Gastroesophageal sphincter (tissue), 4 donors: ENCODE data around the gene SIRT2. TPM values are rescaled to one million over a fixed set of nuclear protein-coding genes. Genes with fewer than 3 reads are reported as not detected.

ENCODE experiments used
- ATAC-seq: fragments of 150-250 bp; one replicate; pipeline ENCODE4 v1.9.1; 2016; ENCODE audit warnings: mild to moderate bottlenecking, moderate library complexity
- H3K27ac ChIP-seq, 4 donors: fragments of 200-600 bp; sonication (generic) in 3 of 4; 1 replicate in 3 of 4; 2 replicates in 1 of 4; pipeline ENCODE4 v1.5.1; 2016 to 2019
- H3K27me3 ChIP-seq: fragments of 200-600 bp; sonication (generic); one replicate; pipeline ENCODE4 v1.5.1; 2019
- H3K36me3 ChIP-seq, 2 donors: fragments of 200-600 bp; sonication (generic); one replicate each; pipeline ENCODE4 v1.5.1; 2019; ENCODE audit warnings: control low read depth in 1 of 2
- H3K4me1 ChIP-seq, 3 donors: fragments of 200-600 bp; sonication (generic); 1 replicate in 2 of 3; 2 replicates in 1 of 3; pipeline ENCODE4 v1.5.1; 2016 to 2019; ENCODE audit warnings: control low read depth in 2 of 3
- H3K4me3 ChIP-seq, 2 donors: fragments of 200-600 bp; sonication (generic); one replicate each; pipeline ENCODE4 v1.5.1; 2019; ENCODE audit warnings: mild to moderate bottlenecking in 1 of 2, moderate library complexity in 1 of 2
- H3K9me3 ChIP-seq, 3 donors: fragments of 200-600 bp; sonication (generic); one replicate each; pipeline ENCODE4 v1.5.1; 2017 to 2019; ENCODE audit warnings: control low read depth in 2 of 3
- EP300 ChIP-seq: sonication (generic); formaldehyde crosslinking; IDR thresholded peaks from one replicate; pipeline ENCODE4 v1.6.1; 2017; ENCODE audit warnings: antibody characterized with exemption, mild to moderate bottlenecking
- POLR2A ChIP-seq, 2 donors: fragments of 450-650 bp; IDR thresholded peaks; one replicate each; pipeline ENCODE4 v1.6.1; 2017; ENCODE audit warnings: antibody characterized with exemption in 2 of 2, mild to moderate bottlenecking in 2 of 2, moderate library complexity in 1 of 2
- POLR2AphosphoS5 ChIP-seq: sonication (generic); formaldehyde crosslinking; IDR thresholded peaks from one replicate; pipeline ENCODE4 v1.6.1; 2017; ENCODE audit warnings: antibody characterized with exemption
- WGBS, 2 donors: methylation state at CpG; one replicate each; pipeline ENCODE4 v1.1.5; 2018; ENCODE audit warnings: low coverage in 1 of 2; 5-methylcytosine and 5-hydroxymethylcytosine counted together
- total RNA-seq, 4 donors: library from RNA; depleted of rRNA; stranded (reverse); fragments of >200 nt; gene quantifications; one replicate each; pipeline ENCODE4 v1.1.0, GENCODE V29; 2016
- TF ChIP-seq, protein P1 (sequence below), 4 experiments: fragments of 200-600 bp in 2 of 4; fragments of 450-650 bp in 2 of 4; sonication (generic) in 1 of 4; IDR thresholded peaks; one replicate each; pipeline ENCODE4 v1.5.1; 2017 to 2019; ENCODE audit warnings: antibody characterized with exemption in 4 of 4, mild to moderate bottlenecking in 2 of 4, moderate library complexity in 2 of 4

The SIRT2 gene
- total RNA-seq, 4 donors from 2014 or later: 73.9 to 106 (median 80.5) TPM

DNA sequence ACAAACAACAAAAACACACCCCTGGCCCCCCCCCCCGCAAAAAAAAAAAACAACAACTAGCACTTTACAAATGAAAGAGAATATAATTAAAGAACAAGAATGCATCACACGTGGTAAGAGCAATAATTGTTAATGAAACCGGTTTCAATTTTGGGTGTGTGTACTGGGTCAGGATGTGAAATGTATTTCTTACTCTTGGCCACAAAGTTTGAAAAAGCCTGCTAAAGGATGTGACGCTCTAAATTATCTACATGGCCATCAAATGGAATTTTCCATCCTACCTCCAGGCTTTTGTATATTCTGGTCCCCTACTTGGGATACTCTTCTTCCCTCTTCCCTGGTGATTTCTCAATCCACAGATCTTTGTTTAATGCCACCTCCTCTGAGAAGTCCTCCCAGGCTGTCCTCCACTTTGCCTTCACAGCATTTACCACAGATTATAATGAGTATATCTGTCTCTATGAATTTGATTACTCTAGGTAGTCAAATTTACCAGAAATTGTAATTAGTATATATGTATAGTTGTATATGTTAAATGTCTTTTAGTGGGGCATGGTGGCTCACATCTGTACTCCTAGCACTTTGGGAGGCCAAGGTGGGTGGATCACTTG lies 29.1 kb upstream of the SIRT2 start:
- Histone ChIP-seq H3K36me3 (peaks cover 0 to 48% of the 10 kb centered on the region in 2 donors), H3K27me3 (no peaks in the 10 kb centered on the region), H3K27ac (no peak overlapping the region), H3K9me3 (no peaks in the 10 kb centered on the region), H3K4me1 (peaks cover 0 to 37% (median 10%) of the 10 kb centered on the region in 3 donors), H3K4me3 (no peak overlapping the region)
- ATAC-seq: no peak
- 69 to 80% methylated on average over 3 to 4 of the region's 4 CpGs for WGBS, 2 donors
- no peak for TF ChIP-seq POLR2A (IDR thresholded peaks at IDR 0.05)
- TF ChIP-seq EP300: no peak

DNA sequence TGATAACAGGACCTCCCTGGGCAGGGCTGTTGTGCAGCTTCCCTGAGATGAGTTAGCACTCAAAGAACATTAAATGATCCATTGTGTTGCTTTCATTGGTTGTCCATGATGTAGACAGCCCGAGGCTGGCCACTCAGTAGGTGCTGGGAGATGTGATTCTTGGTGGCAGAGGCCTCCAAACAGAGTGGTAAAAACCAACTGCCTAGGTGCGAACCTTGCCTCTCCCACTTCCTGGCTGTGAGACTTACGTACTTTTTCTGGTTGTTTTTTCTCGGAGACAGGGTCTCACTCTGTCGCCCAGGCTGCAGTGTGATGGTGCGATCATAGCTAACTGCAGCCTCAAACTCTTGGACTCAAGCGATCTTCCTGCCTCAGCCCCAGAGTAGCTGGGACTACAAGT lies 25.0 kb upstream of the SIRT2 start:
- no peak for TF ChIP-seq EP300
- TF ChIP-seq, protein P1, sequence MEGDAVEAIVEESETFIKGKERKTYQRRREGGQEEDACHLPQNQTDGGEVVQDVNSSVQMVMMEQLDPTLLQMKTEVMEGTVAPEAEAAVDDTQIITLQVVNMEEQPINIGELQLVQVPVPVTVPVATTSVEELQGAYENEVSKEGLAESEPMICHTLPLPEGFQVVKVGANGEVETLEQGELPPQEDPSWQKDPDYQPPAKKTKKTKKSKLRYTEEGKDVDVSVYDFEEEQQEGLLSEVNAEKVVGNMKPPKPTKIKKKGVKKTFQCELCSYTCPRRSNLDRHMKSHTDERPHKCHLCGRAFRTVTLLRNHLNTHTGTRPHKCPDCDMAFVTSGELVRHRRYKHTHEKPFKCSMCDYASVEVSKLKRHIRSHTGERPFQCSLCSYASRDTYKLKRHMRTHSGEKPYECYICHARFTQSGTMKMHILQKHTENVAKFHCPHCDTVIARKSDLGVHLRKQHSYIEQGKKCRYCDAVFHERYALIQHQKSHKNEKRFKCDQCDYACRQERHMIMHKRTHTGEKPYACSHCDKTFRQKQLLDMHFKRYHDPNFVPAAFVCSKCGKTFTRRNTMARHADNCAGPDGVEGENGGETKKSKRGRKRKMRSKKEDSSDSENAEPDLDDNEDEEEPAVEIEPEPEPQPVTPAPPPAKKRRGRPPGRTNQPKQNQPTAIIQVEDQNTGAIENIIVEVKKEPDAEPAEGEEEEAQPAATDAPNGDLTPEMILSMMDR (IDR thresholded peaks at IDR 0.05): no peak
- TF ChIP-seq POLR2AphosphoS5: no peak
- no peak for TF ChIP-seq POLR2A (IDR thresholded peaks at IDR 0.05)
- no peak for ATAC-seq
- Histone ChIP-seq H3K27ac (no peak overlapping the region), H3K9me3 (no peaks in the 10 kb centered on the region), H3K36me3 (peaks cover 0 to 52% of the 10 kb centered on the region in 2 donors), H3K4me3 (no peak overlapping the region), H3K4me1 (peaks cover 0 to 5% (median 0%) of the 10 kb centered on the region in 3 donors), H3K27me3 (no peaks in the 10 kb centered on the region)
- 87% methylated on average over 4 of the region's 7 CpGs; no CpG with 5 or more reads in 1 of the 2 donors for WGBS, 2 donors

DNA sequence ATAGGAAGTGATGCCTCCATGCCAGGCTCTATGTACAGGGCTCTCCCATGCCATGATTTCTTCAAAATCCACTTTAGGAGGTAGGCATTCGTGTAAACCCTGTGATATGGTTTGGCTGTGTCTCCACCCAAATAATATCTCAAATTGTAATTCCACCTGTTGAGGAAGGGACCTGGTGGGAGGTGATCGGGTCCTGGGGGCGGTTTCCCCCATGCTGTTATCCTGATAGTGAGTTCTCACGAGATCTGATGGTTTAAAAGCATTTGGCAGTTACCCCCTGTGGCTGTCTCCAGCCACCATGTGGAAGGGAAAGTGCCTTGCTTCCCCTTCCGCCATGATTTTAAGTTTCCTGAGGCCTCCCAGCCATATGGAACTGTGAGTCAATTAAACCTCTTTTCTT lies 23.1 kb upstream of the SIRT2 start:
- no peak overlapping the region for H3K4me3 ChIP-seq
- H3K9me3 ChIP-seq: no peaks in the 10 kb centered on the region
- no peaks in the 10 kb centered on the region for H3K27me3 ChIP-seq
- H3K27ac ChIP-seq: no peak overlapping the region
- H3K36me3 ChIP-seq: peaks cover 0 to 50% of the 10 kb centered on the region in 2 donors
- no peak for ATAC-seq
- WGBS, 2 donors: 79 to 100% methylated on average over 1 to 3 of the region's 5 CpGs
- TF ChIP-seq POLR2AphosphoS5: no peak
- TF ChIP-seq, protein P1 (IDR thresholded peaks at IDR 0.05): no peak
- no peak for TF ChIP-seq EP300
- TF ChIP-seq POLR2A (IDR thresholded peaks at IDR 0.05): no peak
- H3K4me1 ChIP-seq: no peaks in the 10 kb centered on the region

DNA sequence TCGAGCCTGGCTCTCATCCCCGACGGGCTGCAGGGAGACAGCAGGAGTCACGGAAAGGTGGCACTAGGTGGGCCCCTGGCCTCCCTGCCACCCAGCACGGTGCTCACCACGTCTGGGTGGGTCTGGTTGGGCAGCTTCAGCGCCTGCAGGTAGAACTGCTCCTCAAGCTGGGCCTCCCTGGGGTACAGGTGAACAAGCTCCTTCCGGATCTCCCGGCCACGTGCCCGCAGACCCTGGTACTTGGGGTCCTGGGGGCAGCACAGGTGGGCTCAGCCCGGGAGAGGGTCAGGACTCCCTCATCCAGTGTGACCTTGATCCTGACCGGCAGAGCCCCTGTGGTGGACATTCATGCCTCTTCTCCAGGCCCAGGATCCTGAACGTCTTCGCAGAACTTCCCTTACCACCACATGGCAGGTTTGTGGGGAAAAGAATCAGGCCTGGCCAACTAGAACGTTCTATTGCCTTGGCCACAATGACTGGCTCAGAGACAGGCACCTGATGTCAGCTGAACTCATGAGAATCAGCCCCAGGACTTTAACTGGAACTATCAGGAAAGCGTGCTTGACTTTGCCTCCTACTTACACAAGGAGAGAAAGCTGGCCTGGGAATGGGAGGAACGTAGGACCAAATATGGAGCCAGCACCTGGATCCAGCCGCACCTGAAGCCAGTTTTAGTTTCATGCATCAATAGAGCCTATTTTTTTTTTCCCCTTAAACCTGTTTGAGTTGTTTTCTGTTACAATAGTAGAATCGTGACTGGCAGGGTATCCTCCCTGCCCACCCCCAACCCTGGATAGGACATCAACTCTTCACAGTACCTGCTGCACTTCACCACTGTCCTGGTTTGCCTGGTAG lies 22.2 kb upstream of the SIRT2 start:
- H3K4me3 ChIP-seq: no peak overlapping the region
- no peaks in the 10 kb centered on the region for H3K4me1 ChIP-seq
- H3K9me3 ChIP-seq: no peaks in the 10 kb centered on the region
- 82 to 85% methylated on average over 3 to 6 of the region's 20 CpGs for WGBS, 2 donors
- peaks cover 0 to 50% of the 10 kb centered on the region in 2 donors for H3K36me3 ChIP-seq
- TF ChIP-seq EP300: no peak
- H3K27me3 ChIP-seq: no peaks in the 10 kb centered on the region
- ATAC-seq: no peak
- no peak overlapping the region for H3K27ac ChIP-seq

DNA sequence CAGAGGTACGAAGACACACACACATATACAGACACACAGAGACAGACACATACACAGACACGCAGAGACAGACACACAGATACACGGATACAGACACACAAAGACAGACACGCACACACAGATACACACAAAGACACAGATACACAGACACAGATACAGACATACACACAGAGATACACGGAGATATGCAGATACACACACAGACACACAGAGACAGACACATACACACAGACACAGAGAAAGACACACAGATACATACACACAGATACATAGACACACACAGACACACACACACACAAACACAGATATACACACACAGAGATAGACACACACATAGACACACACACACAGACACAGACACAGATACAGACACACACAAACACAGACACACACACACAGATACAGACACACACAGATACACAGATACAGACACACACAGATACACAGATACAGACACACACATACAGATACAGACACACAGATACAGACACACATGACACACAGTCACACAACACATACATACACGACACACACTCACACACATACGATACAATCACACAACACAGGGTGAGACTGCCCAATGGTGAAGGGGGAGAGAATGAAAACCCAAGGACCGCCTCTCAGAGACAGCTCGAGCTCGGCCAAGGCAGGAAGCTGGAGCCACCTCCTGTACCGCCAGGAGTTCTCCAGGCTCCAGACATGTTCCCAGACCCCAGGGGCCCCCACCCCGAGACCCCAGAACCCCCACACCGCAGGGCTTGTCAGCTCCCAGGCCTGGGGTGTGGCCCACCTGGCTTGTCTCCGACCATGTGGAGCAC lies 21.4 kb upstream of the SIRT2 start:
- TF ChIP-seq POLR2A (IDR thresholded peaks at IDR 0.05) (no peak), EP300 (no peak), POLR2AphosphoS5 (no peak)
- TF ChIP-seq, protein P1 (IDR thresholded peaks at IDR 0.05): no peak
- WGBS, 2 donors: 63 to 76% methylated on average over 2 to 9 of the region's 14 CpGs
- peaks cover 0 to 45% of the 10 kb centered on the region in 2 donors for H3K36me3 ChIP-seq
- H3K9me3 ChIP-seq: no peaks in the 10 kb centered on the region
- no peaks in the 10 kb centered on the region for H3K4me1 ChIP-seq
- no peak overlapping the region for H3K4me3 ChIP-seq
- H3K27ac ChIP-seq: no peak overlapping the region
- H3K27me3 ChIP-seq: no peaks in the 10 kb centered on the region
- ATAC-seq: no peak
